Fibroblast of peridontal ligament (primary cell): ENCODE results near the gene GADD45GIP1.

Source experiments
- DNase-seq: peaks from one replicate; pipeline ENCODE4 v3.0.0-alpha.2; 2010; ENCODE audit errors: extremely low read depth

GADD45GIP1 gene

DNA sequence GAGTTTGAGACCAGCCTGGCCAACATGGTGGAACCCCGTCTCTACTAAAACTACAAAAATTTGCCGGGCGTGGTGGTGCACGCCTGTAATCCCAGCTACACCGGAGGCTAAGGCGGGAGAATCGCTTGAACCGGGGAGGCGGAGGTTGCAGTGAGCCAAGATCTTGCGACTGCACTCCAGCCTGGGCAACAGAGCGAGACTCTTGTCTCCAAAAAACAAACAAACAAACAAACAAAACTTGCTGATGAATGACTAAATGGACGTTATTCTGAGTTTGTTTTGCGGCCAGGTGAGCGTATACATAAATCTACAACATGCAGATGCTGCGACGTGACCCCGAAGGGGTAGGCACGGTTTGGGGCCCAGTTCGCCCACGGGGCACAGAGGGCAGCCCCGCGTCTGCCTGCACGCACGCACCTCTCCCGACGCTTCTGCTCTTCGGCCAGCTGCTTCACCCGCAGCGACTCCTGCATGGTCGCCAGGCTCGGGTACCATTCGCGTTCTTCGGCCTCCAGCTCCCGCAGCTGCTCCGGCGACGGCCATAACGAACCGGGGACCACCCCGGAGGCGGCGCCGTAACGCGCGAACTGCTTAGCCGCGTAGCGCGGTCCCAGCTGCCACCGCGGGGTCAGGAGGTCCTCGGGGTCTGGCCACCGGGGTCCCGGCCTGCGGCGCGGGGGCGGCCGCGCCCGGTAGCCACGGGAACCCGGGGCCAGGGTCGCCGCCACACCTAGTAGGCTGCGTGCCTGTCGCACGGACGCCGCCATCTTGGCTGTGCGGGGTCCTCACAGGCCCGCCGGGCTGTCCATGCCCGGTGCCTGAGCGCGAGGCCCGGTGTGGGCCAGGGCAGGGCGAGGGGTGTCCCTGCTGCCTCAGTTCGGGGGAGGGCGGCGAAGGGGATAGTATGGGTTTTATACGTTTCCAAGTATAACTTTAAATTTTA, at the start of gene GADD45GIP1:
Gene GADD45GIP1, minus strand, starts transcription at position 778 of the 943 bp plus-strand sequence. Its CDS starts 11 bp downstream, at position 767.
- DNase-seq = peak; percentile 67

DNA sequence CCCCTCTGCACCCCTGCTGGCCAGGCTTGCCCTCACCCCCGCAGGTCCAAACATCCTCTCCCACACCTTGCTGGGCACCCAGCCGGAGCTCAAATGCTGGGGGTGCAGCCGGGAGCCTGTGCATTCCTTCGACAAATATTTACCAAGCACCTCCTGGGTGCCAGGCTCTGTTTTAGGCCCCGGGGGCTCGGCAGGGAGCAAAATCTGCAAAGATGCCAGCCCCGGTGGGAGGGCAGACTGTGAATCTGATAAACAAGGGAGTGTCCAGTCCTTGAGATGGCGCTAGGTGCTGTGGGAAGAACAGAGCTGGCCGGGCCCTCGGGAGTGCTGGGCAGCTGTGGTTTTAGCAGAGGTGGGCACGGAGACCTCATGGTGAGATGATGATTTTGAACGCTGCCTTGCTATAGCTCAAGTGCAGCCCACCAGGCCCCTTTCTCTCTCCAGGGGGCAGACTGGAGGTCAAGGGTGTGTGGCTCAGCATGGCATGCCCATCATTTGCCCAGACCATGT, 48.9 kb upstream of the GADD45GIP1 start:
- no peak for DNase-seq

- DNase-seq = no peak
These were observed 48.2 kb upstream of the GADD45GIP1 start for GRCh38 chr19:13005253-13005652.

DNA sequence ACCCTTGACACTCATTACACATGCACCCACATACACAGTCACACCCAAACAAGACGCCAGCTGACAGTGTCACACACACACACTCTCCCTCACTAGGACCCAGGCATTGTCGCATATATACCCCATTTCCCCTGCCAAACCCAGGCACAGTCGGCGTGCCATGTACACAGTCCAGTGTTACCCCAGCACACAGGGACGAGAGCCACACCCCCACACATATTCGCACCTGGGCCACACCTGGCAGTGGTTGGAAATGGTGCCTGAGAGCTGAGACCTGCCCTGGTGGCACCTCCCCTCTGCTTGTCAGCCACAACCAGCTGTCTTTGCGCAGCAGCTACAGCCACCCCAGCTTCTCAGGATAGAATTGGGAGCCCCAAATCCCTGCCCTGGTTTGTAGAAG, 47.2 kb upstream of the GADD45GIP1 start:
- DNase-seq = no peak

- no peak for DNase-seq
These were observed 46.1 kb upstream of the GADD45GIP1 start for GRCh38 chr19:13003081-13003480.

DNA sequence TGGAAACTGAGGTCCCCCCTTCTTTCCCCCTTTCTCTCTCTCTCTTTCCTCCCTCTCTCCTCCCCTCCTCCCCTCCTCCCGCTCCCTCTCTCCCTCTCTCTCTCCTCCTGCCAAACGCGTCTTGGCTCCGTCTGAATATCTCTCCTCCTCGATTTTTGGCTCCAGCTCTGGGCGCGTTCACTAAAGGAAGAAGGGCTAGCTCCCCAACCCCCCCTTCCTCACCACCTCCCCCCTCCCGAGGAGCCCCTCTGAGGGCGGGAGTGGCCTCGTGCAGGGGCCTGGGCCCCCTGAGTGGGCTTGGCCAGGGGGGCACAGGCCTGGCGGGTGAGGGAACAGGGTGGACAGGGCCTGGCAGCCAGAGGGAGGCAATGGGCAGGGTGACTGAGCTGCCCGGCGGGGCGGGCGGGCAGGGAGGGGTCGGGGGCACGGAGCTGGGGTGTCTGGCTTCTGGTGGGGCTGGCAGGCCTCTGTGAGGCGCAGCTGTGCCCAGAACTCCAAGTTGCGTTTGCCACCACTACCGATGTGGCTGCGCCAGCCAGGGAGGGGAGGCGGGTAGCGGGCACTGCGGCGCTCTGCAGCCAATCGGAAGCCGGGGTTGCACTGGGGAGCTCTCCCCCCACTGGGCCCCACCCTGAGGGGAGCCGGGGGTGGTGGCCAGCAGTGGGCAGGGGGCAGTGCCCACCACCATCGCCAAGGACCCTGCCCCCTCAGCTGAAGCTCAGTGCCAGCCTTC, 45.3 kb upstream of the GADD45GIP1 start:
- no peak for DNase-seq

- DNase-seq = no peak
These were observed 44.6 kb upstream of the GADD45GIP1 start for GRCh38 chr19:13001502-13002165.

DNA sequence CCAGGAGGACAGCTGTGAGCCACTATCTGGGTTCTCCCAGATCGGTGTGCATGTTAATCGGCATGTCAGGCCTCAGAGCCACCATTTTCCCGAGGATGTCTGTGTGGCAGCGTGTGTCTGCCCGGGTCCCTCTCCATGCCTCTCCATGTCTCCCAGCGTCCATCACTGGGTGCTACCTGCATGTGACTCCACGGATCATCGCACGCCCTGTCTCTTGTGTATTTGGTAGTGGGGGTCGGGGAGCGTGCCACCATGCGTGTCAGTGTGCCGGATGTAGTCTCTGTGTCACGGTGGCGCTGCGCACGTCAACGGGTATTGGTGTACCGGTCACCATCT, 44.1 kb upstream of the GADD45GIP1 start:
- DNase-seq = no peak

GRCh38 chr19:12997967-12998940, 41.2 kb upstream of the GADD45GIP1 start:
- no peak for DNase-seq

DNA sequence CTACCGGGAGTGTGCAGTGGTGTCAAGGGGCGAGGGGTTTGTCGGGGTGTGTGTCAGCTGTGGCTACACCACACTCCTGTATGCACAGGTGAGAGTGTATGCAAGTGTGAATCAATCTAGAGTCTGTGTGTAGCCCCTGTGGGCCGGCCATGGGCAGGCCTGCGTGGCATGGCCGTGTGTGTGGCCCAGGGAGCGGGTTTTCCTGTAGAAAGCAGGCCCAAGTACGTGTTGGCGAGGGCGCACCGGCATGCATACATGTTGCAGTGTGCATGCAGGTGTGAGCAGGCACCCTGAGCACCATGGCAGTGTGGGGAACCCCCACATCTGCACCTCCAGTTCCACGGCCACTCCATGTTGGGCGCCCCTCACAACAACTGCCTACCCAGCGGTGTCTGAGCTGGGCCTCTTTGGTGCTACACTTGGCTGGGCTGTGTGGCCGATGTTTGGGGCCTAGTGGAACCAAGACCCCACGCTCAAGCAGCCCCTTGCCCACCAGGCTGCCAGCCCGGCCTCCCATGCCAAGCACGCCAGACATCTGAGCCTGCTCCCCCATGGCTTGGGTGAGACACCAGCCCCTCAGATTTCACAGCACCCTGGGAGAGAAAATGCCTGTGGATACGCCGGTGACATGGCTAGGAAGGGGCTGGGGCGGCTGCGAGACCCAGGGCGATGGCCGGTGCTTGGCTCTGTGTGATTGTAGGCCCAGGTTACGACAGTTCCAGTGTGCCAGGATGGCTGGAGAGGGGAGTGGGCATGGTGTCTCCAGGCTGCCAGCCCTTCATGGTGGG, 40.4 kb upstream of the GADD45GIP1 start:
- DNase-seq = no peak

DNA sequence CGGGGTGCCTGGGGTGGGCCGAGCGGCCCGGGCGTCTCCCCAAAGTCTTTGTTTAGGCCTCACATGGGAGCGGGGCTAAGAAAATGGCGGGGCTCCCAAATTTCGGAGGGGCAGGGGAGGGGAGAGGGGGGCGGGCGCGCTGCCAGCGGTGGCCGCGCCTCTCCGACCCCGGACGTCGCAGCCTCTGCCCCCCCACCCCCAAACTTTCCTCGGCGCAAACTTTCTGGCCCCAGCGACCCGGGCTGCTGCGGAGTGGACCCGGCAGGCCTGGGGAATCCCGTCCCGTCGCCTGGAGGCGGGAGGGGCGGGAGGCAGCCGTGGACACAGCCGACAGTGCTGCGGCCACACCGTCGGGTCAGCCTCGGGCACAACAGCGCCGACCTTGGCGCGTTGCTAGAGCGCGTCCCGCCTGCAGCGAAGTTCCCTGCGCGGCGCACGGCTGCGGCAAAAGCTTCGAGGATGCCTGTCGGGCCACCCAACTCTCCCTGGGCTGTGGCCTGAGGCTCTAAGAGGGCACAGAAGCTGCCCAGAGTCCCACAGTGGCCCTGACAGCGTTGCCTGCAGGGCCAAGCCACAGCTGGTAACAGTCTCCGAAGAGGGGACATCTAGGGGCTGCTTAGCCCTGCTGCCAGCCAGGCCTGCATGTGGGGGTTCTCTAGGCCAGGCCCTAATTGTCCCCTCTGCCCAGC, 39.5 kb upstream of the GADD45GIP1 start:
- peak; percentile 33 for DNase-seq

- DNase-seq = no peak
These were observed 38.8 kb upstream of the GADD45GIP1 start for GRCh38 chr19:12995596-12996405.

- DNase-seq = peak; percentile 52
These were observed 37.9 kb upstream of the GADD45GIP1 start, which contains the start of gene NFIX for GRCh38 chr19:12994701-12995595. TSS of gene NFIX (plus strand) at chr19:12995475. CDS start at chr19:12995838, 363 bp downstream.

DNA sequence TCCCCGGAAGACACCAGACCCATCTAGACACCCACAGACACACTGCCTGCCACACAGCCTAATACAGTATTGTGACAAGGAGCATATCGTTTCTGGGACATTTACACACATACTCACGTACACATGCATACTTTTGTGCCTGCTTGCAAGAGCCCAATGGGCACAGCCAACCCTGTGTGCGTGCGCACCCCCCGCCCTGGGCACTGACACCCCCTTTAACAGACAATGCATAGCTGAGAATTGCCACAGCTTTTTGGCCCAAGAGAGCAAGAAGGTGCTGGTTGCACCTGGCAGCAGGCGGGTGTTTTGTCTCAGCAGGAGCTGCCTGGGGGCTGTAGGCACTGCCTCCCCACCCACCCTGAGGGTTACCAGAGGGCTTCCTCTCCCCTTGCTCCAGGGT, 36.5 kb upstream of the GADD45GIP1 start:
- no peak for DNase-seq

DNA sequence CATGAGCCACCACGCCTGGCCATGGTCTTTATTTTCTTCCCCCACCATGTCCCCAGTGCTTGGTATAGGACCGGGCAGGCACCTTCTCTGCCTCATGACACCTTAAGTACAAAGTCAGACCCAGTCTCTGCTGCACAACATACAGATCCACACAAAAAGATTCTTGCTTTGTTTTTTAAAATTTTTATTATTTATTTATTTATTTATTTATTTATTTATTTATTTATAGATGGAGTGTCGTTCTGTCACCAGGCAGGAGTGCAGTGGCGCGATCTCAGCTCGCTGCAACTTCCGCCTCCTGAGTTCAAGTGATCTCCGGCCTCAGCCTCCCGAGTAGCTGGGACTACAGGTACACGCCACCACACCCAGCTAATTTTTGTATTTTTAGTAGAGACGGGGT, 35.7 kb upstream of the GADD45GIP1 start:
- DNase-seq = no peak

DNA sequence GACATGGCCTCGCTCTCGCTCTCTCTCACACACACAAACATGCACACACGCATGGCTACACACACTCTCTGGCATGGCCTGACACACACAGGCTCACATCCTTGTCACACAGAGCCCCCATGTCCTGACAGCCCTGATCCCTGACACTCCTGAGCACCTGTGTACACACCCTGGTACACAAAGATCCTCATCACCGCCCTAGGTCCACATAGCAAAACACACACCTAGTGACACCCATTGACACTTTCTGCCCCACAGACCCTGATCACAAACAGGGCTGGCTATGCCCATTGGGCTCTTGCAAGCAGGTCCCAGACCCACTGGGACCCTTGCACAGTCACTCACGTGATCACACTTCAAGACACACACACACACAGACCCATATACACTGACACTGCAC, 34.3 kb upstream of the GADD45GIP1 start:
- DNase-seq = no peak

DNA sequence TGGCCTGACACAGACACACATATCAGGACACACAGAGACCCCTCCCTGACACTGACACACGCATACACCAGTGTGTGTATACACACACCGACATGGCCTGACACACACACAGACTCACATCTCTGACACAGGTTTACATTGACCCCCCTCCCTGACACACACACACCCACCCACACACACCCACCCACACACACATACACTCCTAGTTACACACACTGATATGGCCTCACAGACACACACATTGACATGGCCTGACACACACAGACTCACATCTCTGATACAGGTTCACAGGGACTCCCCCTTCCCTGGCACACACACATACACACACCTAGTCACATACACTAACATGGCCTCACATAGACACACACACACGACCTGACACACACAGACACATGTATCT, 33.8 kb upstream of the GADD45GIP1 start:
- no peak for DNase-seq

DNA sequence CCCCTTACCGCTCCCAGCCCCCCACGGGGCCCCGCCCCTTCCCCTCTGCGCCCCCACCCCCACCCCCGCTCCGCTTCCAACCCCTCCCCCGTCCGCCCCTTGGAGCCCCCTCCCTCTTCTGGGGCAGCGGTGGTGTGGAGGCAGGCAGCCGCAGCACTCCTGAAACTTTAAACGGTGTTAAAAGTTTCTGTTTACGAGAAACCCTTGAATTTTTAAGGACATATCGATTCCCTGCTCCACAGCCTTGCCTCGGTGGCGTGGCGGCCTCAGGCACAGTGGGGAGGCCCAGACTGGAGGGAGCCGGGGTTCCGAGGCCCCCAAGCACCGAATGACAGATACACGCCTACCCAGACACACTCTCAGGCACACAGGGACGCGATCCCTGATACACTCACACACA, 33.4 kb upstream of the GADD45GIP1 start:
- no peak for DNase-seq
